Common myeloid progenitor, CD34-positive (primary cell): ENCODE results near the gene HOXC10.

Experiments used
- CTCF ChIA-PET: fragments of 350-600 bp; sonication (Branson Sonifier 250); formaldehyde crosslinking; loops from one replicate; lab custom pipeline; 2021; ENCODE audit warnings: antibody characterized with exemption; lab: Charles Lee
- POLR2A ChIA-PET: fragments of 350-600 bp; sonication (Branson Sonifier 250); formaldehyde crosslinking; loops from one replicate; lab custom pipeline; 2021; ENCODE audit warnings: antibody characterized with exemption; lab: Charles Lee
- DNase-seq, 3 donors: peaks; one replicate each; pipeline versions ENCODE4 v3.0.0 to v3.0.0-alpha.2; 2013
- H3K27ac ChIP-seq, 2 experiments: 1 replicate in 1 of 2; 2 replicates in 1 of 2; pipeline ENCODE4 v1.7.0; 2013; ENCODE audit warnings: inconsistent platforms in 2 of 2, low read length in 2 of 2, mild to moderate bottlenecking in 2 of 2, low read depth in 1 of 2, moderate library complexity in 1 of 2; ENCODE audit not compliant: severe bottlenecking in 2 of 2, insufficient read depth in 1 of 2, poor library complexity in 1 of 2
- H3K27me3 ChIP-seq, 5 experiments: replicated peaks in 2 of 5; 1 replicate in 3 of 5; 2 replicates in 2 of 5; pipeline versions ENCODE4 v1.6.1 to v1.7.0; 2013; ENCODE audit warnings: low read length in 4 of 5, mild to moderate bottlenecking in 2 of 5, moderate library complexity in 2 of 5, inconsistent platforms in 1 of 5; ENCODE audit not compliant: insufficient read depth in 5 of 5, control insufficient read depth in 4 of 5
- H3K36me3 ChIP-seq, 4 experiments: 1 replicate in 2 of 4; 2 replicates in 2 of 4; pipeline versions ENCODE4 v1.6.1 to v1.7.0; 2013; ENCODE audit warnings: low read length in 3 of 4, control low read depth in 1 of 4, mild to moderate bottlenecking in 1 of 4; ENCODE audit not compliant: control insufficient read depth in 4 of 4, insufficient read depth in 4 of 4
- H3K4me1 ChIP-seq, 4 experiments: 1 replicate in 3 of 4; 2 replicates in 1 of 4; pipeline versions ENCODE4 v1.6.1 to v1.7.1; 2013; ENCODE audit warnings: low read length in 3 of 4, mild to moderate bottlenecking in 3 of 4, control low read depth in 1 of 4, inconsistent platforms in 1 of 4, moderate library complexity in 1 of 4; ENCODE audit not compliant: control insufficient read depth in 4 of 4, insufficient read depth in 4 of 4; ENCODE audit errors: control extremely low read depth in 1 of 4
- H3K4me3 ChIP-seq, 7 experiments: 1 replicate in 4 of 7; 2 replicates in 3 of 7; pipeline versions ENCODE4 v1.5.1 to v1.7.0; 2013; ENCODE audit warnings: mild to moderate bottlenecking in 7 of 7, low read length in 6 of 7, moderate library complexity in 6 of 7, inconsistent platforms in 2 of 7, low read depth in 2 of 7, control low read depth in 1 of 7; ENCODE audit not compliant: insufficient read depth in 4 of 7, control insufficient read depth in 1 of 7; ENCODE audit errors: extremely low read depth in 1 of 7
- H3K9me3 ChIP-seq, 5 experiments: 1 replicate in 4 of 5; 2 replicates in 1 of 5; pipeline versions ENCODE4 v1.6.1 to v1.7.1; 2013; ENCODE audit warnings: low read length in 4 of 5, mild to moderate bottlenecking in 2 of 5, inconsistent platforms in 1 of 5, low read depth in 1 of 5, moderate library complexity in 1 of 5; ENCODE audit not compliant: control insufficient read depth in 4 of 5, insufficient read depth in 2 of 5; ENCODE audit errors: control extremely low read depth in 1 of 5
- WGBS: methylation state at CpG from one replicate; pipeline ENCODE4 v1.1.5; 2013; ENCODE audit not compliant: insufficient coverage; 5-methylcytosine and 5-hydroxymethylcytosine counted together

Gene HOXC10

DNA sequence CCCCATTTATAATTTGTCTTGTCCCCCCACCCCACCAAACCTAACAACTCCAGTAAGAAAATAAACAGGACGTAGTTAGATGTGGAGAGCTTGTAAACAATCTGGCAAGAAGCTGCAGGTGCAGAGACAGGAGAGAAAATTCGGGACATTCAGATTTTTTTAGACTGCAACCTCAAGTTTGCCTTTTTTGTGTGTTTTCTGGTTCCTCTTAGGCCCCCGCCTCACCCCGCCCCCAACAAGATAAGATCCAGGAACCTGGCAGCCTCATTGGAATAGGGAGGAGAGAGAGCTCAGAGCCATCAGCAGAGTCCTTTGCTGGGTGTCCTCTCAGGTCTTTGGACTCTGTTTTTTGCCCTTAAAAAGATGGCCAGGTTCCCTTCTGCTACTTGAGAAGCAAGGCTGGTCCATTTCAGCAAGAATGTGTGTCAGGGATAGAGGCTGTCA, 2.9 kb downstream of the HOXC10 start:
- H3K27me3 ChIP-seq: peaks cover 36 to 99% (median 64%) of the 10 kb centered on the region in 5 experiments
- H3K27ac ChIP-seq: no peak overlapping the region
- no peak overlapping the region for H3K4me3 ChIP-seq
- ChIA-PET CTCF (interaction anchor here (0.9 to 5.6 kb wide), 22 partner anchors 10 to 232 kb away, joined by 3 to 46 read pairs (median 4); partner anchors contain the start of gene HOXC9), POLR2A (no interaction called here)
- peaks cover 0 to 8% (median 0%) of the 10 kb centered on the region in 5 experiments for H3K9me3 ChIP-seq
- no peak for DNase-seq
- 8% methylated on average over 4 of the region's 4 CpGs for WGBS
- H3K4me1 ChIP-seq: peaks cover 0 to 25% (median 19%) of the 10 kb centered on the region in 4 experiments
- H3K36me3 ChIP-seq: no peaks in the 10 kb centered on the region

DNA sequence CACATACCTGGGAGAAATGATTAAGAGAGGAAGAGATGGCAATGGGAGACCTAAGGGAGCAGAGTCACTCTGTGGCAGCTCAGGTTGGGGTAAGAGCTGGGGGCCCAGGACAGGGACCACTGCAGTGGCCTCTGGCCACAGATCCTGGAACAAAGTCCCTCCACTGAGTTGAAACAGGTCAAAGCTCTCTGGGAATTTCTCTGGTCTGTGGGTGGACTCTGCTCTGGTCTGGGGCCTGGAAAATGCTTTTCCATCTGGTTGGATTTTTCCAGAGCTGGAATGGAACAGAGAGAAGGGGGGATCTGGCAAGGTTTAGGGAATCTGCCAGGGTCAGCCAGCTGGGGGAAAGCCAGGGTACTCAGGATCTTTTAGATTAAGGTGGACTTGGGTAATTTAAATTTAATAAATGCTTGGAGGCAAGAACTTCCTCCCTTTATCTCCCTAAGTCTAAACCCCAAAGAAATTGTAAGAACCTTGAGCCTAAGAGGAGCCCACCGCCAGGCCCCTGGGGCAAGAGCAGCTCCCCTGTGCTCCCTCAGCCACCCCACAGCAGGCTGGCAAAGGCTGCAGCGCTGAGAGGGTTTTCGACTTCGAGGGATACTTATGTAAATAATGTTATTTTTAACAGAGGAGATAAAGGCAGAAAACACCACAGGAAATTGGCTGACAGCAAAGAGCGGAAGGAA, 3.7 kb downstream of the HOXC10 start:
- ChIA-PET POLR2A (no interaction called here), CTCF (interaction anchor here (1.1 to 5.6 kb wide), 19 partner anchors 11 to 233 kb away, joined by 3 to 46 read pairs (median 5); partner anchors contain the start of gene HOXC9)
- no peak for DNase-seq
- Histone ChIP-seq H3K27me3 (peaks cover 36 to 99% (median 60%) of the 10 kb centered on the region in 5 experiments), H3K4me3 (no peak overlapping the region), H3K9me3 (peaks cover 0 to 6% (median 0%) of the 10 kb centered on the region in 5 experiments), H3K4me1 (peaks cover 0 to 24% (median 16%) of the 10 kb centered on the region in 4 experiments), H3K27ac (no peak overlapping the region), H3K36me3 (no peaks in the 10 kb centered on the region)
- 0% methylated on average over 1 of the region's 5 CpGs for WGBS

DNA sequence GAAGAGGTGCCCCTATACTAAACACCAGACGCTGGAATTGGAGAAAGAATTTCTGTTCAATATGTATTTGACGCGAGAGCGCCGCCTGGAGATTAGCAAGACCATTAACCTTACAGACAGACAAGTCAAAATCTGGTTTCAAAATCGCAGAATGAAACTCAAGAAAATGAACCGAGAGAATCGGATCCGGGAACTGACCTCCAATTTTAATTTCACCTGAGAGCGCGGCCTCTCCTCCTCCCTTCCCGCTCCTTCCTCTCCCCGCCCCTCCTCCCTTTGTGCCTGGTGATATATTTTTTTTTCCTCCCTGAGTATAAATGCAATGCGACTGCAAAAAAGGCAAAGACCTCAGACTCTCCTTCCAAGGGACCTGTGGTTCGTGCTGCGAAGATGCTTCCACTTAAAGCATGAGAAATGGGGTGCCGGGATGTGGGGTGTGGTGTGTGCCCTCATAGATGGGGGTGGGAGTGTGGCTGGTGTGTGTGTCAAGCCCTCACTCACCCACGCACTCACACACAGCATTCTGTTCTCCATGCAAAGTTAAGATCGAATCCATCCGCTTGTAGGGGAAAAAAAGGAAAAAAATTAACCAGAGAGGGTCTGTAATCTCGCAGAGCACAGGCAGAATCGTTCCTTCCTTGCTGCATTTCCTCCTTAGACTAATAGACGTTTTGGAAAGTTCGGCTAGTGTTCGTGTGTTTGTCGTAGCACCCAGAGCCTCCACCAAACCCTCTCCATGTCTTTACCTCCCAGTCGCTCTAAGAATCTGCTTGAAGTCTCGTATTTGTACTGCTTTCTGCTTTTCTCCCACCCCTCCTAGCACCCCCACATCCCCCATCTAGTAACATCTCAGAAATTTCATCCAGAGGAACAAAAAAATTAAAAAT, 4.5 kb downstream of the HOXC10 start:
- Histone ChIP-seq H3K9me3 (peaks cover 0 to 2% (median 0%) of the 10 kb centered on the region in 5 experiments), H3K4me3 (no peak overlapping the region), H3K36me3 (no peaks in the 10 kb centered on the region), H3K27ac (no peak overlapping the region), H3K4me1 (peaks cover 0 to 21% (median 11%) of the 10 kb centered on the region in 4 experiments), H3K27me3 (peaks cover 33 to 99% (median 62%) of the 10 kb centered on the region in 5 experiments)
- WGBS: under 1% methylated on average over 20 of the region's 28 CpGs
- ChIA-PET CTCF (interaction anchor here (0.9 to 5.6 kb wide), 12 partner anchors 10 to 235 kb away, joined by 3 to 46 read pairs (median 6); partner anchors contain the start of genes HOXC12 and HOXC9), POLR2A (no interaction called here)
- DNase-seq: peak; percentile 60 to 77 (median 74)

DNA sequence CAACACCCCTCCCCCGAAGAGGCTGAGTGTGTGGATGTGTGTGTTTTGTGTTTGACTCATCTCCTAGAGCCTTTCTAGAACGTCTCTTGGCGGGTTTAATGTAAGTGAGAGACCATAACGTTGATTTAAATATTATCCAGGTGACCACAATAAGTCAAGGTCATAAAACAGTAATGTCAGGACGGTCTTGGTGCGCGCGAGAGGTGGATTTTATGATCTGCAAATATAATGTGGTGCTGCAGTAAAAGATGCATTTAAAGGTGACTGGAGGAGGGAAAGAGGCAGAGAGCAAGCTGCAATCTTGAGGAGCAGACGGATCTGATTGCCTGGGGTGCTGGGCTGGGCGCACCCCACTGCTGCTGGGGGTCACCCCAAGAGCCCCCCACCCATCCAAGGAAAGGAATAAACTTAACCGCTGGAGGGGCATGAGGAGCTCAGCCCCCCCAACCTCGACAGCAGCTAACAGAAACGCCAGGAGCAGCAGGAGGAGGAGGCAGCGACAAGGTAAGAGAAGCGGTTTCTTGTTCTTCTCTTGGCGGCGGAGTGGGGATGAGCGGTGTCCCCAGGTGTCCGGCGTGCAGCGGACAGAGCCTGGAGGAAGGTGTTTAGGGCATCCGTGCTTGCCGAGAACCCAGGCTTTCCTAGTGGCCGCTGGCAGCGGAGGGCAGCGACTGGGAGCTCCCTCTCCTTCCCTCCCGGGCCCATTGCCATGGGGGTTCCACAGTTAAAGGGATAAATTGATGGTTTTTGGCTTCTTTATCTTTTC, 5.5 kb downstream of the HOXC10 start:
- no peak overlapping the region for H3K27ac ChIP-seq

DNA sequence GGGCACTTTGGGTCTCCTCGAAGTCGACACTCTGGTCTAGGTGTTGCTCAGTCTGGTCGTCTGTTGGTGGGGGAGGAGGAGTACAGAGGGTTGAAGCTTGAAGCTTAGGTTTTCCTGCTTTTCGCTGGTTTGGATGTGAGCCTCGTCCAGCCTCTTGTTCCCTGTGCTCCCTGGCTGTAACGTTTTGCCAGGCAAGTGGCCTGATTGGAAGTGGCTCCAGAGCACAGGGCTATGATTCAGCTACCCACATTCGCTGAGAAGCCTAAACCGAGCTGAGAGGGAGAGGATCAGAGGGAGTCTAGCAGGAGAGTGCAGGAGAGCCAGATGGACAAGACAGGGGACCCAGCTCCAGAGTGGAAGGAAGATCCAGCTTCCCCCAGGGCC, 6.1 kb downstream of the HOXC10 start:
- H3K27ac ChIP-seq: no peak overlapping the region
- ChIA-PET CTCF (interaction anchor here (0.6 to 3.8 kb wide), 13 partner anchors 11 to 226 kb away, joined by 3 to 23 read pairs (median 4); partner anchors contain the start of genes HOXC12, HOXC5 and HOXC9), POLR2A (no interaction called here)
- 6% methylated on average over 7 of the region's 8 CpGs for WGBS
- H3K4me1 ChIP-seq: peaks cover 0 to 25% (median 13%) of the 10 kb centered on the region in 4 experiments
- no peaks in the 10 kb centered on the region for H3K36me3 ChIP-seq
- no peak for DNase-seq
- H3K4me3 ChIP-seq: no peak overlapping the region
- peaks cover 0 to 2% (median 0%) of the 10 kb centered on the region in 5 experiments for H3K9me3 ChIP-seq
- peaks cover 33 to 100% (median 66%) of the 10 kb centered on the region in 5 experiments for H3K27me3 ChIP-seq

More for the DNA sequence above, 5.5 kb downstream of the HOXC10 start:
- ChIA-PET CTCF (interaction anchor here (0.6 to 3.8 kb wide), 14 partner anchors 11 to 234 kb away, joined by 3 to 23 read pairs (median 3); partner anchors contain the start of genes HOXC12, HOXC5 and HOXC9), POLR2A (no interaction called here)
- Histone ChIP-seq H3K4me1 (peaks cover 0 to 24% (median 14%) of the 10 kb centered on the region in 4 experiments), H3K4me3 (no peak overlapping the region), H3K27me3 (peaks cover 33 to 100% (median 66%) of the 10 kb centered on the region in 5 experiments), H3K36me3 (no peaks in the 10 kb centered on the region), H3K9me3 (peaks cover 0 to 2% (median 0%) of the 10 kb centered on the region in 5 experiments)
- no peak for DNase-seq
- 7% methylated on average over 13 of the region's 27 CpGs for WGBS

DNA sequence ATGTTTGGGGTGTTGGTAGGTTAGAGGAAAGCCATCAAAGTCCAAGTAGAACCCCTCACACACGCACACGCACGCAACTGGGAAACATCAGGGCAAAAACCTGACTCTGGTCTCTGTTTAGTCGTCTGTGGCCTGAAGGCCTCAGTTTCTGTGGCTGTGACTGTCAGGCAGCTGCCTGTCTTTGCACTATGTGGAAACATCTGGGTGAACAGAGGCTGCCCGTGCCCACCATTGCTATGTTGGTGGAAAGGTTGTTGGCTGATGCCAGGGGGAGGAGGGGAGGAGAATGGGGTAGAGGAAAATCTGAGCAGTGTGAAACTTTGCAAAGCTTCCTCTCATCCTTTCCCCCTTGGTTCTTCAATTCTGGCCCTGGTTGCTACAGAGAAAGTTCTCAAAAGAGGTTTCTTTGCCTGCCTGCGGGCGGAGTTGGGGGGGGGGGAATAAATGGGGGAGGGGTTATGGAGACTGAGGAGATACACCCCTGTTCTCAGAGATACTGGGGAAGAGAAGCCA, 7.5 kb downstream of the HOXC10 start:
- no peak for DNase-seq
- Histone ChIP-seq H3K4me1 (peaks cover 0 to 25% (median 13%) of the 10 kb centered on the region in 4 experiments), H3K27me3 (peaks cover 21 to 100% (median 68%) of the 10 kb centered on the region in 5 experiments), H3K36me3 (no peaks in the 10 kb centered on the region), H3K9me3 (no peaks in the 10 kb centered on the region), H3K27ac (no peak overlapping the region), H3K4me3 (no peak overlapping the region)
- ChIA-PET CTCF (interaction anchor here (1.1 to 3.8 kb wide), 8 partner anchors 8 to 222 kb away, joined by 3 to 23 read pairs (median 4); partner anchors contain the start of genes HOXC10 and HOXC9), POLR2A (interaction anchor here (0.5 kb wide), 1 partner anchor 225 kb away, joined by 3 read pairs; no protein-coding TSS in a partner anchor)
- WGBS: no CpG with 5 or more reads among the region's 7 CpGs
